Endothelial cell of umbilical vein (primary cell): ENCODE measurements around the gene GALNT13. TPM values are rescaled to one million over a fixed set of nuclear protein-coding genes. Genes with fewer than 3 reads are reported as not detected.

Source experiments
- BruUV-seq: library from RNA; stranded (reverse); fragments of 400-500 nt; replicated peaks from 2 replicates; lab custom pipeline; 2021; lab: Mats Ljungman, UMichigan
- CTCF ChIA-PET: fragments of 300-600, 350-600 bp; sonication (Branson Sonifier 250); formaldehyde crosslinking; loops from one replicate; lab custom pipeline; 2021; ENCODE audit warnings: antibody characterized with exemption, inconsistent platforms; lab: Charles Lee
- POLR2A ChIA-PET: fragments of 300-600, 350-600 bp; sonication (Branson Sonifier 250); formaldehyde crosslinking; loops from one replicate; lab custom pipeline; 2021; ENCODE audit warnings: antibody characterized with exemption, inconsistent platforms; lab: Charles Lee
- DNase-seq: peaks from one replicate; pipeline ENCODE4 v3.0.0-alpha.2; 2011; ENCODE audit warnings: low read depth, low spot score
- FAIRE-seq: peaks from 2 replicates; lab custom pipeline; 2011; peaks lifted over from hg19 to GRCh38; lab: Jason Lieb, UNC
- H2AFZ ChIP-seq: 2 replicates; pipeline ENCODE4 v1.6.0; 2012; ENCODE audit warnings: low read depth, low read length, control low read depth, inconsistent platforms
- H3K27ac ChIP-seq: 2 replicates; pipeline ENCODE4 v1.5.1; 2011; ENCODE audit warnings: low read depth, mild to moderate bottlenecking, control low read depth, low read length, moderate library complexity; ENCODE audit not compliant: insufficient read depth
- H3K27me3 ChIP-seq, 2 experiments: 2 replicates each; pipeline versions ENCODE4 v1.6.0 to v1.6.1; 2011; ENCODE audit warnings: low read length in 2 of 2, mixed read lengths in 1 of 2; ENCODE audit not compliant: control insufficient read depth in 2 of 2, insufficient read depth in 2 of 2
- H3K36me3 ChIP-seq, 2 experiments: 2 replicates in 1 of 2; 3 replicates in 1 of 2; pipeline ENCODE4 v1.5.1; 2011; ENCODE audit warnings: low read length in 2 of 2, mild to moderate bottlenecking in 1 of 2, moderate library complexity in 1 of 2; ENCODE audit not compliant: control insufficient read depth in 2 of 2, insufficient read depth in 2 of 2; ENCODE audit errors: extremely low read depth in 1 of 2
- H3K4me1 ChIP-seq: 3 replicates; pipeline ENCODE4 v1.5.1; 2011; ENCODE audit warnings: mild to moderate bottlenecking, low read length; ENCODE audit not compliant: control insufficient read depth, insufficient read depth; ENCODE audit errors: extremely low read depth
- H3K4me2 ChIP-seq: 2 replicates; pipeline ENCODE4 v1.6.1; 2011; ENCODE audit warnings: low read length, control low read depth, mixed read lengths; ENCODE audit not compliant: insufficient read depth
- H3K4me3 ChIP-seq, 3 experiments: fragments of 200-600 bp in 1 of 3; sonication (generic), shearing (Covaris generic) in 1 of 3; replicated peaks in 1 of 3; 2 replicates each; pipeline ENCODE4 v1.5.1; 2011 to 2016; ENCODE audit warnings: control low read depth in 3 of 3, low read length in 3 of 3, mild to moderate bottlenecking in 2 of 3, inconsistent platforms in 1 of 3, low read depth in 1 of 3, moderate library complexity in 1 of 3; ENCODE audit not compliant: insufficient read depth in 1 of 3
- H3K79me2 ChIP-seq: 2 replicates; pipeline ENCODE4 v1.6.0; 2012; ENCODE audit warnings: low read length, inconsistent platforms; ENCODE audit not compliant: control insufficient read depth, insufficient read depth
- H3K9ac ChIP-seq: replicated peaks from 2 replicates; pipeline ENCODE3; 2011; ENCODE audit warnings: low read length, control low read depth; ENCODE audit not compliant: insufficient read depth; ENCODE audit errors: extremely low read depth
- H3K9me1 ChIP-seq: replicated peaks from 3 replicates; pipeline ENCODE4 v1.6.0; 2011; ENCODE audit warnings: mild to moderate bottlenecking, low read length; ENCODE audit not compliant: control insufficient read depth, insufficient read depth; ENCODE audit errors: extremely low read depth
- H3K9me3 ChIP-seq: replicated peaks from 2 replicates; pipeline ENCODE4 v1.5.1; 2012; ENCODE audit warnings: low read length, inconsistent platforms; ENCODE audit not compliant: control insufficient read depth, insufficient read depth
- H4K20me1 ChIP-seq: replicated peaks from 2 replicates; pipeline ENCODE3; 2011; ENCODE audit warnings: mild to moderate bottlenecking, low read length; ENCODE audit not compliant: control insufficient read depth, insufficient read depth; ENCODE audit errors: extremely low read depth
- CTCF ChIP-seq, 2 donors: IDR thresholded peaks; 1 replicate in 1 of 2; 2 replicates in 1 of 2; pipeline ENCODE4 v1.5.1; 2011; ENCODE audit warnings: low read length in 2 of 2, mild to moderate bottlenecking in 2 of 2, moderate library complexity in 2 of 2, control low read depth in 1 of 2, inconsistent platforms in 1 of 2, low read depth in 1 of 2; ENCODE audit not compliant: insufficient read depth in 1 of 2; ENCODE audit errors: extremely low read depth in 1 of 2
- EZH2 ChIP-seq: IDR thresholded peaks from 2 replicates; pipeline ENCODE4 v1.6.1; 2012; ENCODE audit warnings: borderline replicate concordance, low read depth, mild to moderate bottlenecking, moderate library complexity, low read length, inconsistent platforms; ENCODE audit not compliant: severe bottlenecking
- GATA2 ChIP-seq: IDR thresholded peaks from 2 replicates; pipeline ENCODE4 v1.7.0; 2011; ENCODE audit warnings: low read depth, mild to moderate bottlenecking, moderate library complexity, mixed read lengths, low read length; ENCODE audit not compliant: insufficient read length, insufficient read depth
- JUN ChIP-seq: IDR thresholded peaks from 2 replicates; pipeline ENCODE4 v1.6.1; 2011; ENCODE audit warnings: borderline replicate concordance, low read depth; ENCODE audit not compliant: insufficient read length, insufficient read depth
- MAX ChIP-seq: IDR thresholded peaks from 2 replicates; pipeline ENCODE4 v1.6.1; 2011; ENCODE audit not compliant: insufficient read depth, insufficient read length
- POLR2AphosphoS5 ChIP-seq: IDR thresholded peaks from 2 replicates; pipeline ENCODE4 v1.6.1; 2012; ENCODE audit warnings: low read depth, mild to moderate bottlenecking, control low read depth, low read length, moderate library complexity; ENCODE audit not compliant: insufficient read depth
- dilution Hi-C: fragments of 300-500 bp; cut with MboI; formaldehyde crosslinking; loops from one replicate; pipeline ENCODE4 v1.15.0; 2019; ENCODE audit warnings: low sequenced_read_pairs; ENCODE audit not compliant: extremely low pct_ligation_motif_present
- intact Hi-C: fragments of 100-400 bp; cut with micrococcal nuclease; formaldehyde crosslinking; loops from one replicate; pipeline ENCODE4 v1.10.0; 2022
- polyA plus RNA-seq, 4 experiments: library from polyadenylated mRNA; depleted of rRNA in 3 of 4; stranded (reverse) in 3 of 4; unstranded in 1 of 4; fragments of >200 nt; gene quantifications; 2 replicates each; pipeline versions ENCODE4 v1.2.1 to v1.2.3, GENCODE V29; 2011 to 2012; ENCODE audit warnings: missing spikeins in 1 of 4
- total RNA-seq: library from RNA; stranded (reverse); gene quantifications from 2 replicates; pipeline ENCODE4 v1.2.3, GENCODE V29; 2021

The GALNT13 gene
- total and polyA plus RNA-seq, 2 donors (not counting 3 experiments of a cell fraction or from before 2014, with no cell fraction given) = 0.06 TPM; not detected in 1

- TF ChIP-seq JUN (no peak), EZH2 (no peak), GATA2 (no peak), CTCF (IDR thresholded peaks at IDR 0.05; ENCODE audit: extremely low read depth in 1 of 2, insufficient read depth in 1 of 2, low read depth in 1 of 2, low read length in 2 of 2) (no peak), MAX (no peak), POLR2AphosphoS5 (no peak)
Observed at GRCh38 chr2:154428022-154428421, 556.3 kb downstream of the GALNT13 start.

More at GRCh38 chr2:154428022-154428421, 556.3 kb downstream of the GALNT13 start:
- Histone ChIP-seq H3K9ac (no peak overlapping the region), H3K4me2 (no peak overlapping the region), H2AFZ (no peak overlapping the region), H3K27ac (no peak overlapping the region), H3K9me3 (no peaks in the 10 kb centered on the region), H3K9me1 (no peaks in the 10 kb centered on the region), H4K20me1 (no peaks in the 10 kb centered on the region), H3K4me1 (peaks cover 2% of the 10 kb centered on the region), H3K36me3 (no peaks in the 10 kb centered on the region), H3K79me2 (no peaks in the 10 kb centered on the region), H3K4me3 (no peak overlapping the region), H3K27me3 (no peaks in the 10 kb centered on the region)
- FAIRE-seq (no peak), DNase-seq (no peak)
- no TSS peak for BruUV-seq
- dilution Hi-C loops = no loop called here
- intact Hi-C loops = no loop called here
- CTCF ChIA-PET = no interaction called here
- POLR2A ChIA-PET = no interaction called here
